ENCODE measurements around the gene ZCCHC14. TPM values are rescaled to one million over a fixed set of nuclear protein-coding genes. Genes with fewer than 3 reads are reported as not detected.

The ZCCHC14 gene
- total RNA-seq, result 10 to 100 TPM; 23.0 to 70.0 (median 27.6) TPM

DNA sequence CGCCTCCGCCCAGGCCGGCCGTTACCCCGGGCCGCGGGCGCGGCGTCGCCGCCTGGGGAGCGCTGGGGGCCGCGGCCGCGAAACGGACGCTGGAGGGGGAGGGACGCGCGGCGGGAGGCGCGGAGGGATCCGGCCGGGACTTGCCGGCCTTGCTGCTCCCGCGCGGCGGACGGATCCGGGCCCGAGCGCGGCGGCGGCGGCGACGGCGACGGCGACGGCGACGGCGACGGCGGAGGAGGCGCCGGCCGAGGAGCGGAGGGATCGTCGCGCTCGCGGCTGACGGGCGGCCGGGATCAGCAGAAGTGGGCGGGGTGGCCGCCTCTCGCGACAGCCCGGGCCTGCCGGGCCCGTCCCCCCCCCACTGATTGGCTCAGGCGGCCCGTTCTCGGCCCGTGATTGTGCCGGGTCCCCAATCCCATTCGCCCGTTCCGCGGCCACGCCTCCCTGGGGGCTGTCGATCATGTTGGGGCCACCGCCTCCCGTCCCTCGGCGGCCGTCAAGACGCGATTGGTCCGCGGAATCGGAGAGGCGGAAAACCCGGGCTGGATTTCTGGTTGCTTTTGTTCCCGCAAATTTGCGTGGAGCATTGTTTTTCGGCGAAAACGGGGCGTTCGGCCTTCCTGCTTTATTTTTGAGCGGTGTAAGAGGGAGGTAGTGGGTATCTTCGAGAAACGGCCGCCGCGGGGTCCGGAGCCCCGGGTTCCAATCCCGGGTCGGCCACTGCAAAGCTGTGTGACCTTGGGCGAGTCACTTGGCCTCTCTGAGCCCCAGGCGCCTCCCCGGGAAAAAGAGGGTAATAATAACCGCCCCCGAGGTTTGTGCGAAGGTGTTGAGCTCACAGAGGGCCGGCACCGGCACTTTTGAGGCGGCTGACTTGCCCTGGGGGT lies at the start of gene ZCCHC14:
Gene ZCCHC14 (minus strand): TSS at position 304 of the 887 bp plus-strand sequence. CDS start 786 bp downstream, outside the sequence.
- Histone ChIP-seq H3K9me3 (no peaks in the 10 kb centered on the region), H3K27ac (peak within 1 kb of the TSS; percentile 32 to 74 (median 52)), H3K36me3 (no peaks in the 10 kb centered on the region), H3K4me3 (replicated peaks in 1 of 3) (peak within 1 kb of the TSS in 2 of 3 donors; percentile 20 to 51), H3K4me1 (peaks cover 34 to 37% of the 10 kb centered on the region in 2 donors), H3K27me3 (no peaks in the 10 kb centered on the region)
- WGBS, 2 donors, result 2 to 7% methylated on average over 27 to 33 of the region's 119 CpGs
- intact Hi-C loops (cut with DNase I), result loop anchor here (10.0 kb wide), 1 partner anchor 78 kb away; no protein-coding TSS in a partner anchor
- TF ChIP-seq, protein P1, sequence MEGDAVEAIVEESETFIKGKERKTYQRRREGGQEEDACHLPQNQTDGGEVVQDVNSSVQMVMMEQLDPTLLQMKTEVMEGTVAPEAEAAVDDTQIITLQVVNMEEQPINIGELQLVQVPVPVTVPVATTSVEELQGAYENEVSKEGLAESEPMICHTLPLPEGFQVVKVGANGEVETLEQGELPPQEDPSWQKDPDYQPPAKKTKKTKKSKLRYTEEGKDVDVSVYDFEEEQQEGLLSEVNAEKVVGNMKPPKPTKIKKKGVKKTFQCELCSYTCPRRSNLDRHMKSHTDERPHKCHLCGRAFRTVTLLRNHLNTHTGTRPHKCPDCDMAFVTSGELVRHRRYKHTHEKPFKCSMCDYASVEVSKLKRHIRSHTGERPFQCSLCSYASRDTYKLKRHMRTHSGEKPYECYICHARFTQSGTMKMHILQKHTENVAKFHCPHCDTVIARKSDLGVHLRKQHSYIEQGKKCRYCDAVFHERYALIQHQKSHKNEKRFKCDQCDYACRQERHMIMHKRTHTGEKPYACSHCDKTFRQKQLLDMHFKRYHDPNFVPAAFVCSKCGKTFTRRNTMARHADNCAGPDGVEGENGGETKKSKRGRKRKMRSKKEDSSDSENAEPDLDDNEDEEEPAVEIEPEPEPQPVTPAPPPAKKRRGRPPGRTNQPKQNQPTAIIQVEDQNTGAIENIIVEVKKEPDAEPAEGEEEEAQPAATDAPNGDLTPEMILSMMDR (IDR thresholded peaks at IDR 0.05), result no peak
- TF ChIP-seq POLR2A (IDR thresholded peaks at IDR 0.05), result peak; percentile 85 to 97
- peak; percentile 99 to 100 for DNase-seq

DNA sequence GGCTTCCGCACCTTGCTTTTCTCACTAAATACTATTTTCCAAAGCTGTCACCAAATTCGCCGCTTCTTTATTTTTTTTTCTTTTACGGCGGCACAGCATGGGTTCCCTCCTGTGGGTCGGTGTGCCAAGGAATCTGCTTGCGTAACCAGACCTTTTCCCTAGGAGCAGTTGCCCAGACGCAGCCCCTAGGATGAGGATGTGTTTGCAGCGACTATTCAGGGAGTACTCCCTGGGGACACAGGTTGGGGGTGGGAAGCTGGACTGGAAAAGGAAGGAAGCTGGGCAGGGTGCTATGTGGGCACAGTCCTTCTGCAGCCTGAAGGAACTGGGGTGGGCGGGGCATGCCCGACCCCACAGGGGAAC lies 49.0 kb upstream of the ZCCHC14 start:
- Histone ChIP-seq H3K4me3 (replicated peaks in 1 of 3) (no peak overlapping the region), H3K9me3 (no peaks in the 10 kb centered on the region), H3K36me3 (no peaks in the 10 kb centered on the region), H3K4me1 (no peaks in the 10 kb centered on the region), H3K27me3 (no peaks in the 10 kb centered on the region), H3K27ac (no peak overlapping the region)
- DNase-seq, result no peak
- intact Hi-C loops (cut with DNase I), result no loop called here
- TF ChIP-seq POLR2A (IDR thresholded peaks at IDR 0.05), result no peak
- TF ChIP-seq, protein P1 (IDR thresholded peaks at IDR 0.05), result no peak
- WGBS, 2 donors, result 53 to 55% methylated on average over 11 of the region's 11 CpGs

DNA sequence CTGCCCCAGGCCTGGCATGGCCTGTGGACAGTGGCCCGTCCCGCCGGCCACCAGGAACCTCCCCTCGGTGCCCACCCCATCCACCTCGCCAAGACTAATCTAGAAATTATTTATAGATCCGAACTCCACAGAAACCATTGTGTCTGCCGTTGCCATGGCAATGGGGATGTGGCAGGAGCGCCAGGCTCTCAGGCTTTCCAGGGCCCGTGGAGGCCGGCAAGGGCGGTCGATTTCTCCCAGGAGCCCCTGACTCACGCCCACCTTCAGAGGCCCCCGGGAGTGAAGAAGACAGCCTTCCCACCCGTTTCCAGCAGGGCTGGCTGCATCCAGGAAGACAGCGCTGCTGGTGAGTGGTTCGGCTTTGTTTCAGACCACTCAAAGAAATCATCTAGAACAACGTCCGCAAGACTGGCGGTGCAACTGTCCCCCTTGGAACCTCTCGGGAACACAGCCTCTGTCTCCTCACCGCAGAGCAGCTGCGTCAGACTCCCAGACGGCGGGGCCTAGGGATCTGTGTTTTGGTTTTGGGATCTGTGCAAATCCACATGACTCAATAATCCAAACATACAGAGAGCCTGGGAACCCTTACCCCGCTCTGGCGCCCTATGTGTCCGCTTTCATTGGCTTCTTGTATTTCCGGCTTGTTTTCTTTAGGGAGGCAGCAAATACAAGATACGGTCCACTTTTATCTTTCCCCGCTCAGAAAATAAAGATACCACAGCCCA lies 48.5 kb upstream of the ZCCHC14 start:
- H3K4me1 ChIP-seq, result no peaks in the 10 kb centered on the region
- TF ChIP-seq, protein P1 (IDR thresholded peaks at IDR 0.05), result no peak
- TF ChIP-seq POLR2A (IDR thresholded peaks at IDR 0.05), result no peak
- peak overlapping the region in 1 of 3 donors; percentile 56 for H3K27ac ChIP-seq
- H3K9me3 ChIP-seq, result no peaks in the 10 kb centered on the region
- WGBS, 2 donors, result 44 to 50% methylated on average over 25 to 28 of the region's 31 CpGs
- H3K27me3 ChIP-seq, result no peaks in the 10 kb centered on the region
- peak in 1 of 2 donors; percentile 11 for DNase-seq
- intact Hi-C loops (cut with DNase I), result no loop called here
- no peak overlapping the region for H3K4me3 ChIP-seq (replicated peaks in 1 of 3)
- H3K36me3 ChIP-seq, result no peaks in the 10 kb centered on the region

DNA sequence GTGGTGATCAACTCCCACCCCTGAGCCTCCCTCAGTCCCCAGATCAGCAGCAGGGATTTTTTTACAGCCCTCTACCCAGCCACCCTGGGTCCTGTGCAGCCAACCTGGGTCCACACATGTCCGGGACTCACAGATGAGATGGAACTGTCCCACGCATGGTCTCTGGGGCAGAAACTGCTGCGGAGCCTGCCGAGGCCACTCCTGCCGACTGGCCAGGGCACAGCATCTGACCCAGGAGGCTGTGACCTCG lies 48.0 kb upstream of the ZCCHC14 start:
- intact Hi-C loops (cut with DNase I), result no loop called here
- Histone ChIP-seq H3K9me3 (no peaks in the 10 kb centered on the region), H3K4me1 (no peaks in the 10 kb centered on the region), H3K27me3 (no peaks in the 10 kb centered on the region), H3K27ac (peak overlapping the region in 1 of 3 donors; percentile 56), H3K4me3 (replicated peaks in 1 of 3) (no peak overlapping the region), H3K36me3 (no peaks in the 10 kb centered on the region)
- WGBS, 2 donors, result 77% methylated on average over 3 of the region's 6 CpGs; no CpG with 5 or more reads in 1 of the 2 donors
- no peak for TF ChIP-seq POLR2A (IDR thresholded peaks at IDR 0.05)
- TF ChIP-seq, protein P1 (IDR thresholded peaks at IDR 0.05), result no peak
- DNase-seq, result no peak
